Naive B cell (primary cell): Measurements from ENCODE around the gene IPO8. TPM values are rescaled to one million over a fixed set of nuclear protein-coding genes. Genes with fewer than 3 reads are reported as not detected.

ENCODE experiments used
- ATAC-seq, 2 donors: fragments of 150-1000 bp; cut with Tn5 transposase; 2 replicates each; pipeline ENCODE4 v1.10.0; 2021; ENCODE audit warnings: low read depth in 2 of 2, mild to moderate bottlenecking in 2 of 2, moderate library complexity in 2 of 2
- DNase-seq: peaks from one replicate; pipeline ENCODE4 v3.0.0; 2022
- H3K27ac Mint-ChIP-seq, 6 donors: one replicate each; pipeline ENCODE4 v1.8.0; 2020 to 2022; ENCODE audit warnings: mild to moderate bottlenecking in 6 of 6, mixed read lengths in 6 of 6, moderate library complexity in 5 of 6, inconsistent platforms in 2 of 6
- H3K27me3 Mint-ChIP-seq, 3 donors: one replicate each; pipeline ENCODE4 v1.8.0; 2021 to 2022; ENCODE audit warnings: mixed read lengths in 3 of 3, mild to moderate bottlenecking in 1 of 3
- H3K36me3 Mint-ChIP-seq, 2 donors: one replicate each; pipeline ENCODE4 v1.8.0; 2020 to 2022; ENCODE audit warnings: mixed read lengths in 2 of 2, inconsistent platforms in 1 of 2, mild to moderate bottlenecking in 1 of 2
- H3K4me1 Mint-ChIP-seq, 3 donors: one replicate each; pipeline ENCODE4 v1.8.0; 2020 to 2022; ENCODE audit warnings: mixed read lengths in 3 of 3, inconsistent platforms in 1 of 3, mild to moderate bottlenecking in 1 of 3, moderate library complexity in 1 of 3
- H3K4me3 Mint-ChIP-seq, 8 donors: one replicate each; pipeline ENCODE4 v1.8.0; 2020 to 2022; ENCODE audit warnings: mild to moderate bottlenecking in 8 of 8, mixed read lengths in 8 of 8, moderate library complexity in 8 of 8, inconsistent platforms in 2 of 8
- H3K9me3 Mint-ChIP-seq, 7 donors: one replicate each; pipeline ENCODE4 v1.8.0; 2020 to 2022; ENCODE audit warnings: mixed read lengths in 7 of 7, mild to moderate bottlenecking in 5 of 7, inconsistent platforms in 2 of 7, moderate library complexity in 1 of 7
- polyA plus RNA-seq, 6 donors: library from polyadenylated mRNA; unstranded; fragments of 300-500 nt; fragmentation: Illumina TruSeq; gene quantifications; one replicate each; pipeline ENCODE4 v1.2.3, GENCODE V29; 2021; ENCODE audit warnings: low read depth in 6 of 6

The IPO8 gene
- polyA plus RNA-seq: 10 to 100 TPM; 10.0 to 19.0 (median 15.4) TPM

- H3K27ac Mint-ChIP-seq: peak within 1 kb of the TSS; percentile 95 to 99 (median 97)
- no peaks in the 10 kb centered on the region for H3K9me3 Mint-ChIP-seq
- DNase-seq (peak; percentile 82), ATAC-seq (peak; percentile 78 to 87)
- H3K4me1 Mint-ChIP-seq: peaks cover 31 to 49% (median 47%) of the 10 kb centered on the region in 3 donors
- no peaks in the 10 kb centered on the region for H3K36me3 Mint-ChIP-seq
- H3K4me3 Mint-ChIP-seq: peak within 1 kb of the TSS; percentile 86 to 99 (median 98)
- peaks cover 0 to 10% (median 0%) of the 10 kb centered on the region in 3 donors for H3K27me3 Mint-ChIP-seq
Observed at GRCh38 chr12:30695199-30696102, at the start of gene IPO8. Gene IPO8, minus strand, starts transcription at chr12:30695869. Its CDS starts 222 bp downstream, at chr12:30695647.

- H3K27me3 Mint-ChIP-seq: no peaks in the 10 kb centered on the region
- ATAC-seq (no peak), DNase-seq (no peak)
- H3K9me3 Mint-ChIP-seq: no peaks in the 10 kb centered on the region
- H3K27ac Mint-ChIP-seq: no peak overlapping the region
- peaks cover 9 to 15% of the 10 kb centered on the region in 2 donors for H3K36me3 Mint-ChIP-seq
- H3K4me1 Mint-ChIP-seq: peaks cover 3 to 7% (median 7%) of the 10 kb centered on the region in 3 donors
- no peak overlapping the region for H3K4me3 Mint-ChIP-seq
Observed at GRCh38 chr12:30744321-30744720, 48.7 kb upstream of the IPO8 start.

GRCh38 chr12:30740274-30740673 is 44.6 kb upstream of the IPO8 start:
- H3K27ac Mint-ChIP-seq: no peak overlapping the region
- ATAC-seq: no peak
- H3K27me3 Mint-ChIP-seq: no peaks in the 10 kb centered on the region
- DNase-seq: no peak
- peaks cover 17 to 34% of the 10 kb centered on the region in 2 donors for H3K36me3 Mint-ChIP-seq
- peaks cover 0 to 3% (median 0%) of the 10 kb centered on the region in 7 donors for H3K9me3 Mint-ChIP-seq
- H3K4me3 Mint-ChIP-seq: no peak overlapping the region
- peaks cover 0 to 3% (median 0%) of the 10 kb centered on the region in 3 donors for H3K4me1 Mint-ChIP-seq

- ATAC-seq (no peak), DNase-seq (no peak)
- Mint-ChIP-seq H3K36me3 (peaks cover 26 to 36% of the 10 kb centered on the region in 2 donors), H3K4me3 (no peak overlapping the region), H3K27ac (no peak overlapping the region), H3K9me3 (peaks cover 0 to 3% (median 0%) of the 10 kb centered on the region in 7 donors), H3K4me1 (peaks cover 0 to 3% (median 0%) of the 10 kb centered on the region in 3 donors), H3K27me3 (no peaks in the 10 kb centered on the region)
Observed at GRCh38 chr12:30739020-30739419, 43.4 kb upstream of the IPO8 start.

GRCh38 chr12:30732954-30733637 is 37.4 kb upstream of the IPO8 start:
- peaks cover 0 to 2% (median 0%) of the 10 kb centered on the region in 3 donors for H3K4me1 Mint-ChIP-seq
- no peak for DNase-seq
- no peak for ATAC-seq
- no peaks in the 10 kb centered on the region for H3K9me3 Mint-ChIP-seq
- H3K4me3 Mint-ChIP-seq: no peak overlapping the region
- H3K27ac Mint-ChIP-seq: no peak overlapping the region
- peaks cover 30 to 40% of the 10 kb centered on the region in 2 donors for H3K36me3 Mint-ChIP-seq
- H3K27me3 Mint-ChIP-seq: no peaks in the 10 kb centered on the region

- Mint-ChIP-seq H3K27ac (no peak overlapping the region), H3K4me3 (no peak overlapping the region), H3K27me3 (no peaks in the 10 kb centered on the region), H3K36me3 (peaks cover 20 to 24% of the 10 kb centered on the region in 2 donors), H3K9me3 (no peaks in the 10 kb centered on the region), H3K4me1 (peaks cover 0 to 2% (median 0%) of the 10 kb centered on the region in 3 donors)
- ATAC-seq (no peak), DNase-seq (no peak)
Observed at GRCh38 chr12:30730011-30730410, 34.3 kb upstream of the IPO8 start.

GRCh38 chr12:30729547-30729946 is 33.9 kb upstream of the IPO8 start:
- no peak for ATAC-seq
- H3K9me3 Mint-ChIP-seq: no peaks in the 10 kb centered on the region
- H3K27me3 Mint-ChIP-seq: no peaks in the 10 kb centered on the region
- peaks cover 0 to 2% (median 0%) of the 10 kb centered on the region in 3 donors for H3K4me1 Mint-ChIP-seq
- H3K4me3 Mint-ChIP-seq: no peak overlapping the region
- H3K36me3 Mint-ChIP-seq: peaks cover 20% of the 10 kb centered on the region in 2 donors
- peak overlapping the region in 1 of 6 donors; percentile 82 for H3K27ac Mint-ChIP-seq
- no peak for DNase-seq

GRCh38 chr12:30726647-30727046 is 31.0 kb upstream of the IPO8 start:
- Mint-ChIP-seq H3K36me3 (peaks cover 18% of the 10 kb centered on the region in 2 donors), H3K9me3 (no peaks in the 10 kb centered on the region), H3K27ac (no peak overlapping the region), H3K4me3 (no peak overlapping the region), H3K4me1 (peaks cover 0 to 2% (median 0%) of the 10 kb centered on the region in 3 donors), H3K27me3 (no peaks in the 10 kb centered on the region)
- ATAC-seq (no peak), DNase-seq (no peak)

- ATAC-seq (no peak), DNase-seq (no peak)
- H3K27ac Mint-ChIP-seq: no peak overlapping the region
- no peaks in the 10 kb centered on the region for H3K27me3 Mint-ChIP-seq
- peaks cover 0 to 2% (median 0%) of the 10 kb centered on the region in 3 donors for H3K4me1 Mint-ChIP-seq
- peaks cover 22 to 26% of the 10 kb centered on the region in 2 donors for H3K36me3 Mint-ChIP-seq
- no peak overlapping the region for H3K4me3 Mint-ChIP-seq
- H3K9me3 Mint-ChIP-seq: no peaks in the 10 kb centered on the region
Observed at GRCh38 chr12:30725739-30726138, 30.1 kb upstream of the IPO8 start.

GRCh38 chr12:30719060-30719459 is 23.4 kb upstream of the IPO8 start:
- H3K4me1 Mint-ChIP-seq: no peaks in the 10 kb centered on the region
- peak overlapping the region in 1 of 6 donors; percentile 38 for H3K27ac Mint-ChIP-seq
- no peak overlapping the region for H3K4me3 Mint-ChIP-seq
- no peaks in the 10 kb centered on the region for H3K27me3 Mint-ChIP-seq
- DNase-seq (no peak), ATAC-seq (no peak)
- H3K36me3 Mint-ChIP-seq: peaks cover 20 to 26% of the 10 kb centered on the region in 2 donors
- no peaks in the 10 kb centered on the region for H3K9me3 Mint-ChIP-seq

- DNase-seq: no peak
- H3K27me3 Mint-ChIP-seq: no peaks in the 10 kb centered on the region
- peaks cover 5 to 6% of the 10 kb centered on the region in 2 donors for H3K36me3 Mint-ChIP-seq
- H3K27ac Mint-ChIP-seq: no peak overlapping the region
- no peaks in the 10 kb centered on the region for H3K4me1 Mint-ChIP-seq
- no peaks in the 10 kb centered on the region for H3K9me3 Mint-ChIP-seq
- no peak overlapping the region for H3K4me3 Mint-ChIP-seq
- ATAC-seq: no peak
Observed at GRCh38 chr12:30707613-30708342, 12.1 kb upstream of the IPO8 start.

- H3K27me3 Mint-ChIP-seq: no peaks in the 10 kb centered on the region
- ATAC-seq: no peak
- H3K4me1 Mint-ChIP-seq: no peaks in the 10 kb centered on the region
- H3K36me3 Mint-ChIP-seq: peaks cover 5 to 6% of the 10 kb centered on the region in 2 donors
- DNase-seq: no peak
- H3K27ac Mint-ChIP-seq: no peak overlapping the region
- H3K9me3 Mint-ChIP-seq: no peaks in the 10 kb centered on the region
- H3K4me3 Mint-ChIP-seq: no peak overlapping the region
Observed at GRCh38 chr12:30706476-30706875, 10.8 kb upstream of the IPO8 start.

- no peak for DNase-seq
- Mint-ChIP-seq H3K27ac (peak overlapping the region in 1 of 6 donors; percentile 44), H3K36me3 (no peaks in the 10 kb centered on the region), H3K9me3 (no peaks in the 10 kb centered on the region), H3K4me3 (no peak overlapping the region), H3K4me1 (peaks cover 4 to 5% (median 4%) of the 10 kb centered on the region in 3 donors), H3K27me3 (peaks cover 0 to 10% (median 0%) of the 10 kb centered on the region in 3 donors)
- no peak for ATAC-seq
Observed at GRCh38 chr12:30701056-30701455, 5.4 kb upstream of the IPO8 start.
